Loucy (cell line): ENCODE results near the gene TSSK2.

Experiments
- EZH2phosphoT487 ChIP-seq: fragments of 200-600 bp; IDR thresholded peaks from 2 replicates; pipeline ENCODE4 v1.6.1; 2018; ENCODE audit warnings: antibody characterized with exemption, mild to moderate bottlenecking, moderate library complexity, borderline replicate concordance
- TF ChIP-seq, protein P1 (sequence below): fragments of 200-600 bp; sonication (generic); conservative IDR thresholded peaks from 2 replicates; pipeline ENCODE4 v1.5.1; 2014; ENCODE audit warnings: mild to moderate bottlenecking, antibody characterized with exemption, low read length

DNA sequence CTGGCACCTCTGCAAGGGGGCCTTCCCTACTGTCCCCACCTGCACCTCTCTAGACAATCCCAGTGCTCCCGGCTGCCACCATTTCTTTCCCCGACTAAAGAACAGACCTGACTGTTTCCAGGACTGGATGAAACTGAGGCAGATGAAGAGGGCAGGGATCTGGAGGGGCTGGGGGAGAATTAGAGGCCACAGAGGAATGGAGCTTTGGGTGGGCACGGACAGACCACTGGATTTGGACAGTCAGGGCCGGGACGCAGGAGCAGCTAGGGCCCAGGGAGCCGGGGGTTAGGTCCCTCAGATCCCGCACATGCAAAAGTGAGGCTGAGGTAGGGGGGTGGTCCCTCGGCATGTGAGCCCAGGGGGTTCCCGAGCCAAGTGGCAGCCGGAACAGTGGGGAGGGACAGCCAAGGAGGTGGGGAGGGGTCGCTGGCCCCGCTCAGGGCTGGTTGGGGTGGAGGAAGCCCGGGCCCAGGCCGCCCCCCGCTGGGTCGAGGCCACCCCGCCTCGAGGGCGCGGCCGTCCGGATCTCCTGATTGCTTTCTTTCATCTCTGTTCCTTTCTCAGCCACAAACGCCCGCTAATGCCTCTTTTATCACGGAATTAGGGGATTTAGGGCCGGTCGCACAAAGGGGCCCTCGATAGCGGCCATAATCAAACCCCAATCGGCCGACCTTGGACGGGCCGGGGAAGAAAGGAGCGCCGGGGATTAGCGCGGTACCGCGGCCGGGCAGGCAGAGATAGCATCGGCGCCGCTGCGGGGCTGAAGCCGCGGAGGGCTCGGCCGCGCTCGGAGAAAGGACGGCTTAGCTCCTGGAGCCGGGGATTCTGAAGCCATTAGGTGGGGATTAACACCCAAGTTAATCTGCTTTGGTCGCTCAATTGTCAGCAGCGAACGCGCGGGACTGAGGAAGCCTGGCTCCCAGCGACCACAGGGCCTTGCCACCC, 38.2 kb downstream of the TSSK2 start:
- TF ChIP-seq, protein P1, sequence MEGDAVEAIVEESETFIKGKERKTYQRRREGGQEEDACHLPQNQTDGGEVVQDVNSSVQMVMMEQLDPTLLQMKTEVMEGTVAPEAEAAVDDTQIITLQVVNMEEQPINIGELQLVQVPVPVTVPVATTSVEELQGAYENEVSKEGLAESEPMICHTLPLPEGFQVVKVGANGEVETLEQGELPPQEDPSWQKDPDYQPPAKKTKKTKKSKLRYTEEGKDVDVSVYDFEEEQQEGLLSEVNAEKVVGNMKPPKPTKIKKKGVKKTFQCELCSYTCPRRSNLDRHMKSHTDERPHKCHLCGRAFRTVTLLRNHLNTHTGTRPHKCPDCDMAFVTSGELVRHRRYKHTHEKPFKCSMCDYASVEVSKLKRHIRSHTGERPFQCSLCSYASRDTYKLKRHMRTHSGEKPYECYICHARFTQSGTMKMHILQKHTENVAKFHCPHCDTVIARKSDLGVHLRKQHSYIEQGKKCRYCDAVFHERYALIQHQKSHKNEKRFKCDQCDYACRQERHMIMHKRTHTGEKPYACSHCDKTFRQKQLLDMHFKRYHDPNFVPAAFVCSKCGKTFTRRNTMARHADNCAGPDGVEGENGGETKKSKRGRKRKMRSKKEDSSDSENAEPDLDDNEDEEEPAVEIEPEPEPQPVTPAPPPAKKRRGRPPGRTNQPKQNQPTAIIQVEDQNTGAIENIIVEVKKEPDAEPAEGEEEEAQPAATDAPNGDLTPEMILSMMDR, result no peak
- no peak for TF ChIP-seq EZH2phosphoT487
